GM12878 (cell line): ENCODE data around the gene MAP1LC3B.

ENCODE experiments used
- ASH2L ChIP-seq: fragments of 300-600, 200-600 bp; sonication (generic); IDR thresholded peaks from 2 replicates; pipeline ENCODE4 v1.6.1; 2017; ENCODE audit warnings: low read depth, mild to moderate bottlenecking, borderline replicate concordance
- CTCF ChIP-seq, 3 experiments: IDR thresholded peaks in 2 of 3; conservative IDR thresholded peaks in 1 of 3; 2 replicates each; pipeline ENCODE4 v1.5.1; 2011; ENCODE audit warnings: low read depth in 3 of 3, low read length in 3 of 3, mild to moderate bottlenecking in 3 of 3, control low read depth in 2 of 3, moderate library complexity in 2 of 3, inconsistent platforms in 1 of 3, mixed read lengths in 1 of 3; ENCODE audit not compliant: control insufficient read depth in 2 of 3, insufficient read depth in 1 of 3; ENCODE audit errors: extremely low read depth in 1 of 3
- RAD21 ChIP-seq: IDR thresholded peaks from 2 replicates; pipeline ENCODE4 v1.6.1; 2011; ENCODE audit warnings: mild to moderate bottlenecking, low read depth, low read length, moderate library complexity; ENCODE audit not compliant: insufficient read depth
- RCOR1 ChIP-seq: conservative IDR thresholded peaks from 2 replicates; pipeline ENCODE4 v1.6.1; 2012; ENCODE audit warnings: low read depth, low read length, improper control_type of control experiment
- SRF ChIP-seq, 2 experiments: IDR thresholded peaks; 2 replicates each; pipeline ENCODE4 v1.6.1; 2011; ENCODE audit warnings: low read depth in 2 of 2, low read length in 2 of 2, mild to moderate bottlenecking in 1 of 2, moderate library complexity in 1 of 2
- TARDBP ChIP-seq: IDR thresholded peaks from 2 replicates; pipeline ENCODE4 v1.6.1; 2016; ENCODE audit warnings: borderline replicate concordance

- TF ChIP-seq SRF (IDR thresholded peaks at IDR 0.05; ENCODE audit: low read depth in 2 of 2, low read length in 2 of 2) (no peak), RCOR1 (no peak), CTCF (IDR thresholded peaks at IDR 0.05 in 2 of 3, conservative IDR thresholded peaks at IDR 0.05 in 1 of 3; ENCODE audit: control insufficient read depth in 2 of 3, extremely low read depth in 1 of 3, insufficient read depth in 1 of 3, low read depth in 3 of 3, low read length in 3 of 3) (no peak), RAD21 (no peak), ASH2L (no peak), TARDBP (no peak)
Measured at GRCh38 chr16:87380881-87381280, 11.3 kb upstream of the MAP1LC3B start.
